Upper lobe of left lung (tissue), 6 donors: ENCODE data around the gene HOMER2. TPM values are rescaled to one million over a fixed set of nuclear protein-coding genes. Genes with fewer than 3 reads are reported as not detected.

Experiments used
- ATAC-seq, 2 donors: fragments of 200-7000 bp; cut with Tn5 transposase; one replicate each; pipeline ENCODE4 v1.9.1; 2022; ENCODE audit warnings: mild to moderate bottlenecking in 2 of 2, moderate library complexity in 2 of 2; ENCODE audit not compliant: low FRiP score in 2 of 2
- DNase-seq, 2 donors: peaks; one replicate each; pipeline ENCODE4 v3.0.0-alpha.2; 2019 to 2020
- H3K27ac ChIP-seq, 4 donors: fragments of 200-600 bp; sonication (generic); one replicate each; pipeline ENCODE4 v1.5.1; 2016 to 2019
- H3K27me3 ChIP-seq, 4 donors: fragments of 200-600 bp; sonication (generic); one replicate each; pipeline ENCODE4 v1.5.1; 2017 to 2019
- H3K36me3 ChIP-seq, 4 donors: fragments of 200-600 bp; sonication (generic); one replicate each; pipeline ENCODE4 v1.5.1; 2016 to 2019
- H3K4me1 ChIP-seq, 4 donors: fragments of 200-600 bp; sonication (generic); one replicate each; pipeline ENCODE4 v1.5.1; 2018 to 2019
- H3K4me3 ChIP-seq, 4 donors: fragments of 200-600 bp; sonication (generic); one replicate each; pipeline ENCODE4 v1.5.1; 2017 to 2019; ENCODE audit warnings: mild to moderate bottlenecking in 2 of 4, moderate library complexity in 1 of 4
- H3K9me3 ChIP-seq, 4 donors: fragments of 200-600 bp; sonication (generic); one replicate each; pipeline ENCODE4 v1.5.1; 2018 to 2019
- CTCF ChIP-seq, 6 experiments: fragments of 450-650 bp in 4 of 6; fragments of 200-600 bp in 2 of 6; sonication (generic) in 2 of 6; IDR thresholded peaks; one replicate each; pipeline ENCODE4 v1.5.1; 2016 to 2019; ENCODE audit warnings: antibody characterized with exemption in 6 of 6
- EP300 ChIP-seq, 4 donors: sonication (generic); formaldehyde crosslinking; IDR thresholded peaks; one replicate each; pipeline ENCODE4 v1.5.1; 2017; ENCODE audit warnings: antibody characterized with exemption in 4 of 4, control low read depth in 2 of 4
- POLR2A ChIP-seq, 4 donors: fragments of 450-650 bp; IDR thresholded peaks; one replicate each; pipeline ENCODE4 v1.5.1; 2016 to 2017; ENCODE audit warnings: antibody characterized with exemption in 4 of 4, mild to moderate bottlenecking in 2 of 4
- POLR2AphosphoS5 ChIP-seq, 2 donors: sonication (generic); formaldehyde crosslinking; IDR thresholded peaks; one replicate each; pipeline ENCODE4 v1.5.1; 2017; ENCODE audit warnings: antibody characterized with exemption in 2 of 2
- WGBS, 2 donors: methylation state at CpG; one replicate each; pipeline ENCODE4 v1.1.5; 2017 to 2018; 5-methylcytosine and 5-hydroxymethylcytosine counted together
- total RNA-seq, 6 donors: library from RNA; depleted of rRNA in 4 of 6; stranded (reverse); fragments of >200 nt in 4 of 6; gene quantifications; one replicate each; pipeline versions ENCODE4 v1.1.0 to v1.2.1, GENCODE V29; 2016 to 2021
- donor health status: DM: no; HTN: no; CAD: no; lungs with moderate emphysema.
- donor health status: DM: no; HTN: yes; CAD: no; lungs with severe emphysema.

HOMER2 gene
- total RNA-seq, 6 donors from 2014 or later: 11.3 to 76.5 (median 26.5) TPM

- WGBS, 2 donors: 71 to 79% methylated on average over 9 of the region's 9 CpGs
- Histone ChIP-seq H3K4me1 (peaks cover 6 to 10% (median 7%) of the 10 kb centered on the region in 4 donors), H3K27me3 (no peaks in the 10 kb centered on the region), H3K27ac (no peak overlapping the region), H3K9me3 (no peaks in the 10 kb centered on the region), H3K36me3 (no peaks in the 10 kb centered on the region), H3K4me3 (no peak overlapping the region)
- ATAC-seq (no peak), DNase-seq (peak in 1 of 2 donors; percentile 12)
- no peak for TF ChIP-seq EP300 (IDR thresholded peaks at IDR 0.05)
- TF ChIP-seq CTCF (IDR thresholded peaks at IDR 0.05): no peak
- no peak for TF ChIP-seq POLR2A (IDR thresholded peaks at IDR 0.05)
- no peak for TF ChIP-seq POLR2AphosphoS5 (IDR thresholded peaks at IDR 0.05)
Observed at GRCh38 chr15:82851981-82852511, 100.5 kb downstream of the HOMER2 start.

DNA sequence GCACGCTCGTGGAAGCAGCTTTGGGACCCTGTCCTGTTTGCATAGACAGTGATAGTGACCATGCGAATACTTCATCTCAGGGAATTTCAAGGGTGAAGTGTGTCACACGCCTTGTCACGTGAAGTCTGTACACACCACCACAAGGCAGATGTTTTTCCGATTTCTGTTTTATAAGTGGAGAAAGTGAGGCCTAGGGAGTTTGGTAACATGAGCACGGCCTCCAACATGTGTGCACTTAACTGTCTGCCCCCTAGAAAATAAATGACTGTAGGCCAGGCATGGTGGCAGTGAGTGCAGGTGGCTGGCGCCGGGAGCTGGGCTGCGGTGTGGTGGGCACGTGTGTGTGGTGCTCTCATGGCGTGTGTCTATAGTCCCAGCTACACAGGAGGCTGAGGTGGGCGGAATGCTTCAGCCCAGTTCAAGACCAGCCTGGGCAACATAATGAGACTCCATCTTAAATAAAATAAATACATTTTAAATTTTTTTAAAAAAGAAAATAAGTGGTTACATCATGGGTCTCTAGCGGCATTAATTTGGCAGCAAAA is 101.1 kb downstream of the HOMER2 start:
- Histone ChIP-seq H3K27me3 (no peaks in the 10 kb centered on the region), H3K4me1 (peaks cover 6 to 10% (median 7%) of the 10 kb centered on the region in 4 donors), H3K4me3 (no peak overlapping the region), H3K27ac (no peak overlapping the region), H3K9me3 (no peaks in the 10 kb centered on the region), H3K36me3 (no peaks in the 10 kb centered on the region)
- TF ChIP-seq POLR2AphosphoS5 (IDR thresholded peaks at IDR 0.05) (no peak), POLR2A (IDR thresholded peaks at IDR 0.05) (no peak), EP300 (IDR thresholded peaks at IDR 0.05) (no peak), CTCF (IDR thresholded peaks at IDR 0.05) (no peak)
- ATAC-seq: no peak
- WGBS, 2 donors: 89 to 97% methylated on average over 14 of the region's 14 CpGs
- peak in 1 of 2 donors; percentile 8 for DNase-seq

GRCh38 chr15:82850731-82851130 is 101.8 kb downstream of the HOMER2 start:
- TF ChIP-seq POLR2AphosphoS5 (IDR thresholded peaks at IDR 0.05) (no peak), EP300 (IDR thresholded peaks at IDR 0.05) (no peak), POLR2A (IDR thresholded peaks at IDR 0.05) (no peak), CTCF (IDR thresholded peaks at IDR 0.05) (no peak)
- no peak overlapping the region for H3K27ac ChIP-seq
- no peak overlapping the region for H3K4me3 ChIP-seq
- no peaks in the 10 kb centered on the region for H3K27me3 ChIP-seq
- H3K36me3 ChIP-seq: no peaks in the 10 kb centered on the region
- WGBS, 2 donors: 61 to 83% methylated on average over 5 to 7 of the region's 7 CpGs
- peaks cover 3 to 10% (median 7%) of the 10 kb centered on the region in 4 donors for H3K4me1 ChIP-seq
- DNase-seq (no peak), ATAC-seq (no peak)
- H3K9me3 ChIP-seq: no peaks in the 10 kb centered on the region

- 12 to 23% methylated on average over 19 to 23 of the region's 23 CpGs for WGBS, 2 donors
- H3K27me3 ChIP-seq: no peaks in the 10 kb centered on the region
- peak; percentile 42 to 82 (median 70) for TF ChIP-seq CTCF (IDR thresholded peaks at IDR 0.05)
- no peak for TF ChIP-seq EP300 (IDR thresholded peaks at IDR 0.05)
- TF ChIP-seq POLR2AphosphoS5 (IDR thresholded peaks at IDR 0.05): no peak
- no peak for TF ChIP-seq POLR2A (IDR thresholded peaks at IDR 0.05)
- H3K4me1 ChIP-seq: peaks cover 0 to 10% (median 7%) of the 10 kb centered on the region in 4 donors
- no peaks in the 10 kb centered on the region for H3K9me3 ChIP-seq
- H3K36me3 ChIP-seq: no peaks in the 10 kb centered on the region
- peak; percentile 87 to 88 for ATAC-seq
- H3K4me3 ChIP-seq: peak overlapping the region in 1 of 4 donors; percentile 2
- DNase-seq: peak; percentile 88 to 91
- H3K27ac ChIP-seq: no peak overlapping the region
Observed at GRCh38 chr15:82849556-82850512, 102.7 kb downstream of the HOMER2 start.
